Smooth muscle cell (in vitro differentiated cells): Measurements from ENCODE around the gene CD3D. TPM values are rescaled to one million over a fixed set of nuclear protein-coding genes. Genes with fewer than 3 reads are reported as not detected.

ENCODE experiments used
- DNase-seq: peaks from one replicate; lab custom pipeline; 2025; ENCODE audit not compliant: unreplicated experiment; lab: John Stamatoyannopoulos, UW
- H2AFZ ChIP-seq: fragments of 200-600 bp; sonication (generic); 2 replicates; pipeline ENCODE4 v1.6.0; 2016; ENCODE audit warnings: antibody characterized with exemption, low read depth, mild to moderate bottlenecking
- H3F3A ChIP-seq: fragments of 200-600 bp; sonication (generic); 2 replicates; pipeline ENCODE4 v1.6.0; 2017; ENCODE audit warnings: antibody characterized with exemption, low read depth
- H3K27ac ChIP-seq: fragments of 200-600 bp; sonication (generic); 2 replicates; pipeline ENCODE4 v1.5.1; 2016; ENCODE audit warnings: low read depth, mild to moderate bottlenecking
- H3K27me3 ChIP-seq: fragments of 200-600 bp; sonication (generic); 2 replicates; pipeline ENCODE4 v1.6.1; 2016; ENCODE audit warnings: low read depth, mild to moderate bottlenecking
- H3K36me3 ChIP-seq: fragments of 200-600 bp; sonication (generic); 2 replicates; pipeline ENCODE4 v1.5.1; 2016; ENCODE audit warnings: low read depth
- H3K4me1 ChIP-seq: fragments of 200-600 bp; sonication (generic); 2 replicates; pipeline ENCODE4 v1.5.1; 2016; ENCODE audit warnings: low read depth
- H3K4me2 ChIP-seq: fragments of 200-600 bp; sonication (generic); 2 replicates; pipeline ENCODE4 v1.6.0; 2016; ENCODE audit warnings: mild to moderate bottlenecking
- H3K4me3 ChIP-seq: fragments of 200-600 bp; sonication (generic); 2 replicates; pipeline ENCODE4 v1.5.1; 2016; ENCODE audit warnings: mild to moderate bottlenecking
- H3K79me2 ChIP-seq: fragments of 200-600 bp; sonication (generic); 2 replicates; pipeline ENCODE4 v1.6.0; 2016; ENCODE audit warnings: low read depth, mild to moderate bottlenecking
- H3K9ac ChIP-seq: fragments of 200-600 bp; sonication (generic); 2 replicates; pipeline ENCODE4 v1.6.0; 2016; ENCODE audit warnings: low read depth
- H3K9me3 ChIP-seq: fragments of 200-600 bp; sonication (generic); replicated peaks from 2 replicates; pipeline ENCODE4 v1.5.1; 2016; ENCODE audit warnings: low read depth
- H4K20me1 ChIP-seq: fragments of 200-600 bp; sonication (generic); 2 replicates; pipeline ENCODE4 v1.6.0; 2016; ENCODE audit warnings: low read depth
- CTCF ChIP-seq: fragments of 200-600 bp; sonication (generic); IDR thresholded peaks from 2 replicates; pipeline ENCODE4 v1.5.1; 2017; ENCODE audit warnings: borderline replicate concordance, mild to moderate bottlenecking, antibody characterized with exemption; ENCODE audit not compliant: insufficient read depth, poor library complexity, severe bottlenecking
- WGBS: methylation state at CpG from one replicate; pipeline ENCODE4 v1.1.7; 2016; ENCODE audit warnings: low lambda C conversion rate; 5-methylcytosine and 5-hydroxymethylcytosine counted together
- polyA plus RNA-seq: library from polyadenylated mRNA; unstranded; fragments of >200 nt; fragmentation: Nextera tagmentation; extraction: Ambion mirVana; gene quantifications from 2 replicates; pipeline ENCODE4 v1.2.1, GENCODE V29; 2016
- total RNA-seq: library from RNA; depleted of rRNA; stranded (reverse); fragments of >200 nt; gene quantifications from 2 replicates; pipeline ENCODE4 v1.2.3, GENCODE V29; 2014

The CD3D gene
- total and polyA plus RNA-seq, 2 experiments from 2014 or later, result not detected

GRCh38 chr11:118373263-118373662 lies 30.8 kb upstream of the CD3D start:
- Histone ChIP-seq H2AFZ (no peak overlapping the region), H3K79me2 (no peaks in the 10 kb centered on the region), H3K4me3 (no peak overlapping the region), H3K4me2 (no peak overlapping the region), H3K27ac (no peak overlapping the region), H4K20me1 (no peaks in the 10 kb centered on the region), H3K27me3 (no peaks in the 10 kb centered on the region), H3K4me1 (no peaks in the 10 kb centered on the region), H3K36me3 (peaks cover 48% of the 10 kb centered on the region), H3K9ac (no peak overlapping the region), H3K9me3 (no peaks in the 10 kb centered on the region), H3F3A (no peaks in the 10 kb centered on the region)
- DNase-seq, result no peak
- TF ChIP-seq CTCF, result no peak
- 92% methylated on average over 2 of the region's 2 CpGs for WGBS

- no peak overlapping the region for H3K4me2 ChIP-seq
- no peaks in the 10 kb centered on the region for H3K9me3 ChIP-seq
- no peaks in the 10 kb centered on the region for H3F3A ChIP-seq
- no peak overlapping the region for H3K27ac ChIP-seq
- no peak for TF ChIP-seq CTCF
- H3K4me3 ChIP-seq, result no peak overlapping the region
- H3K36me3 ChIP-seq, result peaks cover 50% of the 10 kb centered on the region
- H2AFZ ChIP-seq, result no peak overlapping the region
- H3K79me2 ChIP-seq, result no peaks in the 10 kb centered on the region
- no peaks in the 10 kb centered on the region for H3K27me3 ChIP-seq
- DNase-seq, result no peak
- no peaks in the 10 kb centered on the region for H4K20me1 ChIP-seq
- WGBS, result 95% methylated on average over 4 of the region's 4 CpGs
- no peak overlapping the region for H3K9ac ChIP-seq
- no peaks in the 10 kb centered on the region for H3K4me1 ChIP-seq
Measured at GRCh38 chr11:118370774-118371173, 28.3 kb upstream of the CD3D start.

- Histone ChIP-seq H3K27ac (no peak overlapping the region), H3K27me3 (no peaks in the 10 kb centered on the region), H3K4me2 (no peak overlapping the region), H3K4me1 (no peaks in the 10 kb centered on the region), H4K20me1 (peaks cover 22% of the 10 kb centered on the region), H3K9me3 (no peaks in the 10 kb centered on the region), H3K36me3 (peaks cover 30% of the 10 kb centered on the region), H3K9ac (no peak overlapping the region), H3K79me2 (peaks cover 20% of the 10 kb centered on the region), H2AFZ (no peak overlapping the region), H3F3A (no peaks in the 10 kb centered on the region), H3K4me3 (no peak overlapping the region)
- TF ChIP-seq CTCF, result no peak
- WGBS, result 100% methylated on average over 1 of the region's 1 CpG
- DNase-seq, result no peak
Measured at GRCh38 chr11:118366287-118366686, 23.8 kb upstream of the CD3D start.

- peaks cover 7% of the 10 kb centered on the region for H3K4me1 ChIP-seq
Measured at GRCh38 chr11:118364956-118365615, 22.6 kb upstream of the CD3D start.

More at GRCh38 chr11:118364956-118365615, 22.6 kb upstream of the CD3D start:
- H2AFZ ChIP-seq, result no peak overlapping the region
- H3K36me3 ChIP-seq, result peaks cover 24% of the 10 kb centered on the region
- peaks cover 30% of the 10 kb centered on the region for H4K20me1 ChIP-seq
- H3K4me3 ChIP-seq, result no peak overlapping the region
- no peaks in the 10 kb centered on the region for H3K9me3 ChIP-seq
- H3K27ac ChIP-seq, result no peak overlapping the region
- no peak overlapping the region for H3K9ac ChIP-seq
- no peaks in the 10 kb centered on the region for H3K27me3 ChIP-seq
- DNase-seq, result no peak
- H3F3A ChIP-seq, result no peaks in the 10 kb centered on the region
- no peak for TF ChIP-seq CTCF
- no peak overlapping the region for H3K4me2 ChIP-seq
- H3K79me2 ChIP-seq, result peaks cover 32% of the 10 kb centered on the region
- WGBS, result 97% methylated on average over 3 of the region's 3 CpGs
